HUDEP-2 (cell line): ENCODE measurements around the gene CTDSP2.
"Not testable (repeated sequence)": the region's sequence is repeated elsewhere in the genome, so short reads cannot be mapped to it uniquely, and the experiment has no call there.

ENCODE experiments used
- DNase-seq, 76 experiments: peaks; one replicate each; lab custom pipeline; 2025; ENCODE audit not compliant: unreplicated experiment in 76 of 76; lab: John Stamatoyannopoulos, UW

CTDSP2 gene

DNA sequence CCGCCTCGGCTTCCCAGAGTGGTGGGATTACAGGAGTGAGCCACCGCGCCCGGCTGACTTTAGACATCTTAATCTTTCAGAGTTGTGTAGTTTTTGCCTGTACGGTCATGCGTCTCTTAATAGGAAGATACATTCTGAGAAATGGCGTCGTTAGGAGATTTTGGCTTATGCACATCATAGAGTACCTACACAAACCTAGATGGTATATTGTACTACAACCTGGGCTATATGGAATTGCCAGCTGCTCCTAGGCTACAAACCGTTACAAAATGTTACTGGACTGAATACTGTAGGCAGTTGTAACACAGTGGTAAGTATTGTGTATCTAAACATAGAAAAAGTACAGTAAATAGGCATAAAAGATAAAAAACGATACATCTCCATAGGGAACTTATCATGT lies 62.7 kb downstream of the CTDSP2 start:
- DNase-seq, result no peak

DNA sequence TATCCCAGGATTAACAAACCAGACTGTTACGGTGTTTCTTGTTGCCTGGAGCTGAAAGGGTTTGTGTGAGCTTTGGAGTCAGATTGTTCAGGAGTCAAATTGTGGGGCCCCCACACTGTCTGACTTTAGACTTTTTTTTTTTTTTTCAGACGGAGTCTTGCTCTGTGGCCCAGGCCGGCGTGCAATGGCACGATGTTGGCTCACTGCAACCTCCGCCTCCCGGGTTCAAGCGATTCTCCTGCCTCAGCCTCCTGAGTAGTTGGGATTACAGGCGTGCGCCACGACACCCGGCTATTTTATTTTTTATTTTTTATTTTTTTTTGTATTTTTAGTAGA lies 63.1 kb downstream of the CTDSP2 start:
- DNase-seq, result no peak

DNA sequence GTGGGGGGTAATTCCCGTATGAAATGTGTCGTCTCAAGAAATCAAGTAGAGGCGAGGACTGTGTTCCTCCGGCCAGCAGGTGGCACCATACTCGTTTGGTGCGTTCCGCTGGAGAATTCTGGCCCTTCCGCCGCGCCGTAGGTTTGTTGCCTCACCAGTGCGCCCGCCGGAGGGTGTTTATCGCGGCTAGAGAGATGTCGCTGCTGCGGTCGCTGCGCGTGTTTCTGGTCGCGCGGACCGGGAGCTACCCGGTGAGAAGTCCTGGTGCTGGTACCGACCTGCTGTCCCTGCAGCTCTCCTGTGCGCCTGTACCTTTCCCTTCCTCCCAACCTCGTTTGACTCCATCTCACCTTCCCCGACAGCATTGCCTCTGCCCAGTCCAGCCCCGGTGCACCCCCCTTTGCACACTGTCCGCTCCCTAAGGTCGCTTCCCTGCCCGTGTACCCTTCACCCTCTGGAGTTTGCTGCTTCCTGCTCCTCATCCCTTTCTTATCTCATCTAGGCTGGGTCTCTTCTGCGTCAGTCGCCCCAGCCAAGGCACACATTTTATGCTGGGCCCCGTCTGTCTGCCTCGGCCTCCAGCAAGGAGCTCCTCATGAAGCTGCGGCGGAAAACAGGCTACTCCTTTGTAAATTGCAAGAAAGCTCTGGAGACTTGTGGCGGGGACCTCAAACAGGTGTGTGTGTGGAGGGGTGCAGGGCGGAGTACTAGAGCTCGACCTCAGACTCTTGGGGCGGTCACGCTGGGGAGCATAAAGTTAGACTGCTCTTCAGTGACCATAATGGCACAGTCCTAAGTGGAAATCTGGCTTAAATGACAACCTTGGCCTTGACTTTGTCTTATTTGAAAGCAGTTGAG lies 63.7 kb downstream of the CTDSP2 start, which contains the start of gene TSFM:
Gene TSFM, plus strand, starts transcription at position 180 of the 858 bp plus-strand sequence. Its CDS starts 15 bp downstream, at position 195.
- peak; percentile 28 to 95 (median 89) for DNase-seq

DNA sequence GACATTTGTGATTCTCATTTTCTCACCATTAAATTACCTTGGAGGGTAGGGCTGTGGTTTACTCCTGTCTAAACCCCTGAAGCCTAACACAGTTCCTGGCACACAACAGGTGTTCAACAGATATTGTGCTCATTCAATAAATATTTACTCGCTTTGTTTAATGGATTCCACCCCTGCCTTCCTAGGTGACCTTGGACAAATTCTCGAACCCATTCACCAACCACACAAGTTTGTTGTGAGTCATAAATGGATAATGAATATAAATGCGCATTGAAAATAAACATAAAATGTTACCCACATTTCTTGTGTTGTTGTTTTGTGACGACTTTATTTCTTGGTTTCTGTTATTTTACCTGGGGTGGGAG lies 64.3 kb downstream of the CTDSP2 start:
- DNase-seq, result no peak

DNA sequence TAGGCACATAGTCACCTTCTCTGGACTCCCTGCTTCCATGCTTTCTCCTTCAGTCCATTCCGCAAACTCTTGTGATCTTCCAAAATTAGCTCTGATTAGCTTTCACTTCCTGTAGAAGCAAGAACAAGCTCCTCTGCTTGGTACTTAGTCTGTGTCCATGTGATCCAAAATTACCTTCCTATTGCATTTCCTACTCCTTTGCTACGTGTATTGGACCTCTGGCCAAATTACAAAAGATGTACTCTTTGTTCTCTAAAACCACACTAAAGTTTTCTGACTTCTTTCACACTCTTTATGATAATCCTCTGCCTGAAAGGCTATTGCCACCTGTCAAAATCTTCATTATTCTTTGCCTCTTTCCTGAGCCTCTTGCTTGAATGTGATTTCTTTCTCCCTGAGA lies 64.7 kb downstream of the CTDSP2 start:
- DNase-seq, result no peak

DNA sequence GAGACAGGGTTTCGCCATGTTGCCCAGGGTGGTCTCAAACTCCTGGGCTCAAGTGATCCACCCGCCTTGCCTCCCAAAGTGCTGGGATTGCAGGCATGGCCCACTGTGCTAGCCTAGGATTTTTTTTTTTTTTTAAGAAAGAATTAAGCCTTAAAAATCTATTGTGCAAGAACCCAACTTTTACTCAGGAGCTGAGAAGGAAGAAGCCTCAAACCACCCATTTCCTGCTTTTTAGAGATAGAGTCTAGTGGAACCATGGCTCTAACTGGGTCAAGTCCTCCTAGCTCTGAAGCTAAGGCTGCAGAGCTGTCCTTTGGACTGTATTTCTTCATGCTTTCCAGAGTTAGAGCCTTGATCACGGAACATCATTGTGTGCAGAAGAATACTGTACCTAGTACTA lies 65.3 kb downstream of the CTDSP2 start:
- DNase-seq, result no peak

DNA sequence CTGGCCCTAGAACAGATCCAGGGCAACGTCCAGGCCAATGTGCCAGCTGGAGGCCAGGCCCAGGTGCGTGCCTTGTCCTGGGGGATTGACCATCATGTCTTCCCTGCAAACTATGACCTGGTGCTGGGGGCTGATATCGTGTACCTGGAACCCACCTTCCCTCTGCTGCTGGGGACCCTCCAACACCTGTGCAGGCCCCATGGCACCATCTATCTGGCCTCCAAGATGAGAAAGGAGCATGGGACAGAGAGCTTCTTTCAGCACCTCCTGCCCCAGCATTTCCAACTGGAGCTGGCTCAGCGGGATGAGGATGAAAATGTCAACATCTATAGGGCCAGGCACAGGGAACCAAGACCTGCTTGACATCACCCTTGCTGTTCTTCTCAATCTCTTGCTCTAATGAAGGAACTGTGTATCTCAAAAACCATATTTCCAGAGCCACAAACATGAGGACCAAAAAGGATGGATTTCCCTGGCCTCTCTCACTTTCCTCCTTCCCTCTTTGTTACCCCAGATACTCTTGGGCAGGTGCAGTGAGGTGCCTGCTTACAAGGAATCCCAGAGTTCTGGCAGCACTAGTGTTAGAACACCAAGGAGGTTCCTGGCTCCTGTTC lies 66.1 kb downstream of the CTDSP2 start:
- no peak for DNase-seq

DNA sequence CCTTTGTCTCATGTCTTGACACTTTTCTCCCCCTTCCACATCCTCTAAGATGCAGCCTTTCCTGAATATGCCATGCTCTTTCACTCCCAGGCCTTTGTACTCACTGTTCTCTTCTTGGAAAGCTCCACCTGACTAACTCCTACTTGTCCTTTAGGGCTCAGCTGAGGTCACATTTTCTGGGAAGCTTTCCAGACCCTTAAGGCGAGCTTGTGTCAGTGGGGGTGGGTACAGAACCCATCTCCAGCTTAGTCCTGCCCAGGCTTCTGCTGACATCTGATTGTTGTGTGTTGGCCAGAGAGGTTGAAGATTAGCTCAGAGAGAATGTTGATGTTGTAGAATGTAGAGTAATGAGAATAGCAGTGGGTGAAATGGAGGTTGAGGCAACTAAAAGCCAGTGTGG lies 66.8 kb downstream of the CTDSP2 start:
- peak in 18 of 76 experiments; percentile 4 to 42 (median 19) for DNase-seq

DNA sequence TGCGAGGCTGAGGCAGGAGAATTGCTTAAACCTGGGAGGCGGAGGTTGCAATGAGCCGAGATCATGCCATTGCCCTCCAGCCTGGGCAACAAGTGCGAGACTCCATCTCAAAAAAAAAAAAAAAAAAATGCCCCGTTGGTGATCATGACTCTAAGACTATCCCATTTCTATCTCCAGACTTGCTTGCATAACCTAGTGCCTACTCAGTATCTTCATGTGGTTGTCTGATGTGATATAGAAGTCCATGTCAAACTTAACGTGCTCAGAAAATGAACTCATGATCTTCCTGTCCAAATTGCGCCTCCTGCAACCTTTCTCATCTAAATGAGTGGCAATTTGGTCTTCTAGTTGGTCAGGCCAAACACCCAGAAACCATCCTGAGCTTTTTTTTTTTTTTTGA lies 68.6 kb downstream of the CTDSP2 start:
- DNase-seq, result no peak

DNA sequence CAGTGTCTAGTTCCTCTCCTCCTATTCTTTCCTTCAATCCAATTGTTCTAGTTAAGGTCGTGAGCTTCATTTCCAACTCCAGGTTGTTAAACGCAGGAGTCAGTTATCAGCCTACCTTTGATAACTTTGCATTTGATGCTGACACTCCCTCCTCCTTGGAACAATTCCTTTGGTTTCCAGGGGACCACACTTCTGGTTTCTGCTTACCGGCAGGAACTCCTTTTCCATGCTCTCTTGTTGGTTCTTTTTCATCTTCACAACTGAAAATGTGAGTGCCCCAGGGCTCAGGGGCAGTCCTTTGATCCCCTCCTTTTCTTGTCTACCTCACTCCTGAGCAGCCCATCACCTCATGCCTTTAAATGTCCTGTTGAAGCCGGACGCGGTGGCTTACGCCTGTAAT lies 69.2 kb downstream of the CTDSP2 start:
- DNase-seq, result no peak

DNA sequence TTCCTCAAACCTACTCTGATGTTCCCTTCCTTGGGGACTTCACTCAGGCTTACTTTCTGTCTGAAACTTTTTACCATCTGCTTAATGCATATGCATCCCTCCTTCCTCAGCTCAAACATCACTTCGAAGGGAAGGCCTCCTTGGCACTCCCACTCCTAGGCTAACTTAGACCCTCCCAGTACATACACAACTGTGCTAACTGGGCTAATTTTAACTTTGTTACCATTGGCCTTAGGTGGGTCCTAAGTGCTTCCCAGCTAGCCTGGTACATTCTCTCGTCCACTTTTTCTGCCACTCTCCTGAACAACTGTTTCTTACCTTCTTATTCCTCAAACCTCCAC lies 70.3 kb downstream of the CTDSP2 start:
- no peak for DNase-seq

DNA sequence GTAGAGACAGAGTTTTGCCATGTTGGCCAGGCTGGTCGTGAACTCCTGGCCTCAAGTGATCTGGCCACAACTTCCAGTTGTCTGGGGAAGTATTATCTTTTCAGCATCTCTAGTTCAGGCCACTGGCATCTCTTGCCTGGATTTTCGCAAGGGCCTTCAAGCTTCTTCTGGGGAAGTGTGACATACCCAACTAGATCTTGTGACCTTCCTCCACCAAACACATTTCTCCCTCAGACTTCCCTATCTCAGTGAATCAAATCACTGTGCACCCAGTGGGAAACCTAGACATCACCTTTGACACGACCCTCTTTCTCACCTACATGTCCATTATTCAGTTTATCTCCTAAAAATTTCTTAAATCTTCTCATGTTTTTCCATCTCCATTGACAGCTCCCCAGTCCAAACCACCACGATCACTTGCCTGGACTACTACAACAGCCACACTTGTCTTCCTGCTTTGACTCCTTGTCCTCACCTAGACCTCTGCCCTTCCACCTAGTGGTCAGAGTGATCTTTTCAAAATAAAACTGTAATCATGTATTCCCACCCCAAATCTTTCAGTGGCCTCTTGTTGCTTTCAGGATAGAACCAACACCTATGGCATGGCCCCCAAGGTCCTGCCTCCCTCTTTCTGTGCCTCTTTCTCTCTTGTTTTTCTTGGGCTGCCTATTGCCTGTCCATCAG lies 70.8 kb downstream of the CTDSP2 start:
- peak in 5 of 76 experiments; percentile 12 to 27 (median 15) for DNase-seq

DNA sequence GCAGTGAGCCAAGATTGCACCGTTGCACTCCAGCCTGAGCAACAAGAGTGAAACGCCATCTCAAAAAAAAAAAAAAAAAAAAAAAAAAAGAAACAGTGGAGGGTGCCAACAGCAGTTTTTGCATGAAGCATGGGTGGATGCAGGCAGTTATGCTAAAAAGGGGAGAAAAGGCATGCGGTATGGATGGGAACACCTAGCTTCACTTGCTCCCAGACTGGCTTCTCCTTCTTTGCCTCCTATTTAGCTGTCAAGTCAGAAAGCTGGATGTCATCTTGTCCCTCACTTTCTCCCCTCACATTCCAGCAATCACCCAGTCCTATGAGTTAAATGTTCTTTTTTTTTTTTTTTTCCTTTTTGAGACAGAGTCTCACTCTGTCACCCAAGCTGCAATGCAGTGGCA lies 71.5 kb downstream of the CTDSP2 start:
- no peak for DNase-seq

DNA sequence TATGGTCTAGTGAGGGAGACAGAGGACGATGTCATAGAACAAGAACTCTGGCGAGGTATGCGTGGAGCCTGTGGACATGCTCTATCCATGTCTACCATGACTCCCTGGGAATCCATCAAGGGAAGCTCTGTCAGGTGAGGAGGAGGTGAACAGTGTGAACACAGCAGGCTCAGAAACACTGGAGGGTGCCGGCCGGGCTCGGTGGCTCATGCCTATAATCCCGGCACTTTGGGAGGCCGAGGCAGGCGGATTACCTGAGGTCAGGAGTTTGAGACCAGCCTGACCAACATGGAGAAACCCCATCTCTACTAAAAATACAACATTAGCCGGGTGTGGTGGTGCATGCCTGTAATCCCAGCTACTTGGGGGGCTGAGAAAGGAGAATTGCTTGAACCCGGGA lies 71.9 kb downstream of the CTDSP2 start:
- not testable (repeated sequence) for DNase-seq

DNA sequence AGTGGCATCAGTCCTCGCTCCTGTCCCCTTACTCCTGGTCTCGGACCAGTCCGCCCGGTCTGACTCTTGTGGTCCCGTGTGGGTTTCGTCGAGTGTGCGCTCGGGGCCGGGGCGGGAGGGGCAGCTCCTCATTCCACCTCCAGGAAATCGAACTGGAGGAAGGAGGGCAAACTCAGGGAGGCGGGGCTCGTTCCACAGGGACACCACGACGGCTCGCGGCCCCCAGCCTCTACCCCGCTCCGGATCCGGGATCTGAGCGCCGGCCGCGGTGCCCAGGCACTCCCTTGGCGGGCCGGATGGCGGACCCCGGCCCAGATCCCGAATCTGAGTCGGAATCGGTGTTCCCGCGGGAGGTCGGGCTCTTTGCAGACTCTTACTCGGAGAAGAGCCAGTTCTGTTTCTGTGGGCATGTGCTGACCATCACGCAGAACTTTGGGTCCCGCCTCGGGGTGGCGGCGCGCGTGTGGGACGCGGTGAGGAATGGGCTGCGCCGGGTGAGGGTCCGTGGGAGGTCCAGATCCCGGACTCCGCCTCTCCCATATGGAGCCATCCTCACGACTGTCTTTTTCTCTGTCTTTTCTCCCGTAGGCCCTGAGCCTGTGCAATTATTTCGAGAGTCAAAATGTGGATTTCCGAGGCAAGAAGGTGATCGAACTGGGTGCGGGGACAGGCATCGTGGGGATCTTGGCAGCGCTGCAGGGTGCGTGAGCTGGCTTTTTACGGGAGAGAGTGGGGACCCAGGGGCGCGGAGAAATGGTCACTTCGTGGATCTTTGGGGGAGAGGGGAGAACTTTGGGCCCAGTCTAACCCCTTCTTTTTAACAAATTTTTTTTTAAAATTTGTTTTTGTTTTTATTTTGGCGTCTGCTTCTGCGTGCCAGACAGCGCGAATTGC lies 73.9 kb downstream of the CTDSP2 start, which contains the start of gene EEF1AKMT3:
Gene EEF1AKMT3, plus strand, starts transcription at position 186 of the 894 bp plus-strand sequence. Its CDS starts 111 bp downstream, at position 297.
- DNase-seq, result peak in 41 of 76 experiments; percentile 29 to 79 (median 52)

DNA sequence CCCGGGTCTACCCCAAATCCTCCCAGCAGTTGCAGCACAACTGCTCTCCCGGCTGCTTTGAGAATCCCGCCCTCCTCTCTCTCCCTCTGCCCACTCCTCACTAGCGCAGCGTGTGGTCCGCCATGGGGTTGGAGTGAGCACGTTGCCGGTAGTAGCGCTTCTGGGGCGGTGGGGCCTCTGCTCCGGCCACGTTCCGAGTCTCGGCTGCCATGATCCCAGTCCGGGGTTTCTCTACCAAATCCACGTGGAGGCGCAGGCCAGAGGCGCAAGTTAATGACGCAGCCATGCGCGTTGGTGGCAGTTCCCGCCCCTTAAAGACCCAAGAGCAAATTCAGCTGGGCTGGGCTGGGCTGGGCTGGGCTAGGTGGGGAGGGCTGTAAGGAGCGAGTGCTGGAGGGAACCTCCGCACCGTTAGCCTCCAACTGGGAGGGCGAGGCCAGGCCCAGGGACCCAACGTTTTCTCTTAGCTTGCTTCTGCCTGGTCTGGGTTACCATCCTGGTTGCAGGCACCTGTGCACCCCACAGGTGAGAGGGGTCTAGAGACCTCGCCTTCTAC lies 74.6 kb downstream of the CTDSP2 start, which contains the start of gene METTL1:
Gene METTL1, minus strand, starts transcription at position 233 of the 556 bp plus-strand sequence. Its CDS starts 22 bp downstream, at position 211.
- peak; percentile 54 to 98 (median 92) for DNase-seq

DNA sequence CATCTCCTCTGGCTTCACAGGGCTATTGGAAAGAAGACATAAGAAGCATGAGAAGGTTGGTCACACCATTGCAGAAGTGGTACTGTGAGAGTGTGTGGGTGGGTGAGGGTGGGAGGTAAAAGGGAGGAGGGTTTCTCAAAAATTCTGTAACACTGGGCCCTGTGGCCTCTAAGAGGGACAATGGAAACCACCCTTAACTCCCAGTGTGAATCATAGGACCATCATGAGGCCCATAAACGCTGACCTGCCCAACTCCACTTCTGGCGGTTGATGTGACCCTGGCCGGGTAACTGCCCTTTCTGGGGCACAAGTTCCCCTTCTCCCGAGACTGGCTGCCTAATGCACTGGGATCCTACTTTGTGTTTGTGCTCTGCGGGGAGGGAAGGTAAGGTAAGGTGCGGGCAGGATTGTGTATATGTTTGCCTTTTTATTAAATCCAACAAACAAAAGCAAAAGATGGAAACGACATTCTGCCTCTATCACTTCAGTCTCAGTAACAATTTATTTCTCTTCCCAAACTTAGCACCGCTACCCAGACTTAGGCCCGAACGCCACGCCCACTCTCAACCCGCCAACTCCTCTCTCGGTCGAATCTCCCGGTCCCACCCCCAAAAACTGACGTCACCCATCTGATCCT lies 75.2 kb downstream of the CTDSP2 start:
- peak in 64 of 76 experiments; percentile 44 to 93 (median 86) for DNase-seq

DNA sequence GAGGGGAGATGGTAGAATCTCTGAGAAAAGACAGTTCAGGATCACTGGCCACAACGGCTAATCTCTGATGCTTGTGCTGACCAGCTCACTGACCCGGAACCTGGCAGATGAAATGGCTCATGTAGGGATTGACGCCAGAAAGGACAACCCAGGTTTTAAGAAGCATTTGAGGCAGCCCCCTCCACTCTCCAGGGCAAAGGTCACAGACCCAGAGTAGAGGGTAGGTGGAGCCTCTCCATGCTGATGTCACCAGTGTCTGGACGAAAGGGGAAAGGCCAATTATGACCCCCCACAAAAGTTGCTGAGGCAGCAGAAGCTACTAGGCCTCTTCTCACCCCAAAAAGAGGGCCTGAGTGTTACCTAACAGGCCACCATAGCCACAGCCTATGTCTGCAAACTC lies 75.8 kb downstream of the CTDSP2 start:
- no peak for DNase-seq
